Transverse colon (tissue), 3 donors: ENCODE results near the gene CFAP299.

Experiments
- CTCF ChIP-seq, 5 experiments: fragments of 200-600 bp in 3 of 5; fragments of 450-650 bp in 2 of 5; sonication (generic) in 3 of 5; IDR thresholded peaks; 1 replicate in 2 of 5; 2 replicates in 3 of 5; pipeline ENCODE4 v1.5.1; 2016 to 2017; ENCODE audit warnings: antibody characterized with exemption in 5 of 5, inconsistent platforms in 3 of 5, mild to moderate bottlenecking in 2 of 5, moderate library complexity in 1 of 5
- EP300 ChIP-seq: sonication (generic); formaldehyde crosslinking; IDR thresholded peaks from one replicate; pipeline ENCODE4 v1.6.1; 2017; ENCODE audit warnings: antibody characterized with exemption, low read depth
- POLR2A ChIP-seq: fragments of 450-650 bp; IDR thresholded peaks from one replicate; pipeline ENCODE4 v1.6.1; 2016; ENCODE audit warnings: antibody characterized with exemption, mild to moderate bottlenecking, moderate library complexity

GRCh38 chr4:80295336-80295735, 40.2 kb upstream of the CFAP299 start:
- TF ChIP-seq CTCF (IDR thresholded peaks at IDR 0.05) (no peak), POLR2A (no peak), EP300 (no peak)
